Measurements from ENCODE around the gene FGD4. TPM values are rescaled to one million over a fixed set of nuclear protein-coding genes. Genes with fewer than 3 reads are reported as not detected.

The FGD4 gene
- total and polyA plus RNA-seq, 2 of the 4 experiments (the other 2 are of a cell fraction) = 2.1 to 8.8 TPM

DNA sequence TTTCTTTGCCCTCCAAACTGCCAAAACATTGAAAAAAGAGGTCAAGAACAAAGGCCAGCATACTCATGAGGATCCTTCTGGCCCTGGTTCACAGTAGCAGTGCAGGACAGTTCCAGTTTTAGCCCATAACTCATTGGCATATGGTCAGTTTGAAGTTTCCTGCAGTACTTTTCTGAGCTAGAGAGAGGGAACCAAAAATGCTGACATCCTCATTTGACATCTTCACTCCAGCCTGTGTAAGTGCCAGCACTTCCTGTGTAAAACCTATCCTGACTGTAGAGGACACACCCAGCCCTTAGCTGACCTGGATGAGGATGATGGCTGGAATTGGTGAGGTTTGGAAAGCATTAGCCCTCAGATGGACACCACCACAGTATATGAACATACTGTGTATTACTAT, 84.1 kb downstream of the FGD4 start:
- no peak overlapping the region for H2BK20ac ChIP-seq (ENCODE audit: low read depth, low read length)
- H2BK120ac ChIP-seq (ENCODE audit: low read depth, low read length) = no peak overlapping the region
- no peak overlapping the region for H2BK15ac ChIP-seq (ENCODE audit: low read depth, low read length)
- no peak overlapping the region for H3K4me3 ChIP-seq (ENCODE audit: insufficient read depth, low read depth, low read length)
- BruUV-seq (replicated peaks) = no TSS peak
- no peak overlapping the region for H2BK5ac ChIP-seq (ENCODE audit: low read depth, low read length, poor library complexity, severe bottlenecking)
- POLR2A ChIA-PET (ENCODE audit: unreplicated experiment) = no interaction called here
- H3K36me3 ChIP-seq (ENCODE audit: control insufficient read depth, insufficient read depth, low read length) = no peaks in the 10 kb centered on the region
- CTCF ChIA-PET = no interaction called here
- H3K18ac ChIP-seq (ENCODE audit: low read depth, low read length) = no peak overlapping the region
- no peak overlapping the region for H2AFZ ChIP-seq (replicated peaks; ENCODE audit: low read length, poor library complexity)
- H3K9me1 ChIP-seq (ENCODE audit: insufficient read depth, low read length) = no peaks in the 10 kb centered on the region
- no peak for DNase-seq
- dilution Hi-C loops (cut with HindIII; ENCODE audit: low sequenced_read_pairs, unreplicated experiment) = no loop called here
- H3K9me3 ChIP-seq (ENCODE audit: control insufficient read depth, insufficient read depth, low read length) = no peaks in the 10 kb centered on the region
- H4K20me1 ChIP-seq (ENCODE audit: insufficient read depth, low read length) = no peaks in the 10 kb centered on the region
- no peak overlapping the region for H3K14ac ChIP-seq (replicated peaks; ENCODE audit: low read depth, low read length)
- H4K91ac ChIP-seq (ENCODE audit: insufficient read depth, low read depth, low read length) = no peak overlapping the region
- no peak overlapping the region for H3K4ac ChIP-seq (ENCODE audit: low read depth, low read length)
- H4K5ac ChIP-seq (ENCODE audit: low read depth, low read length) = no peak overlapping the region
- H3K27me3 ChIP-seq (ENCODE audit: control insufficient read depth, insufficient read depth, low read length) = no peaks in the 10 kb centered on the region; the same call in 1 of the 2 replicates
- in situ Hi-C loops (cut with MboI; ENCODE audit: low sequenced_read_pairs) = no loop called here
- H3K27ac ChIP-seq (ENCODE audit: insufficient read depth, low read length) = no peak overlapping the region
- H4K8ac ChIP-seq (ENCODE audit: low read depth in 2 of 2, low read length in 2 of 2) = no peak overlapping the region
- H3K56ac ChIP-seq (ENCODE audit: extremely low read depth, insufficient read depth, low read length) = no peak overlapping the region
- intact Hi-C loops (cut with micrococcal nuclease) = no loop called here
- H3K9ac ChIP-seq (ENCODE audit: low read depth, low read length) = no peak overlapping the region
- H3K4me1 ChIP-seq (ENCODE audit: control insufficient read depth, insufficient read depth, low read length) = no peaks in the 10 kb centered on the region
- no peak overlapping the region for H2AK5ac ChIP-seq (ENCODE audit: low read depth, low read length)
- H3K79me1 ChIP-seq (ENCODE audit: low read depth in 1 of 2, low read length in 2 of 2) = no peaks in the 10 kb centered on the region
- no peak overlapping the region for H3K4me2 ChIP-seq (ENCODE audit: low read depth, low read length)
- peak; percentile 37; the same call in 1 of the 2 replicates for TF ChIP-seq MAFK (IDR thresholded peaks at IDR 0.05; ENCODE audit: low read depth, low read length)
- TF ChIP-seq MAZ (IDR thresholded peaks at IDR 0.05; ENCODE audit: borderline replicate concordance, low read depth, low read length) = no peak
- TF ChIP-seq, protein P1, sequence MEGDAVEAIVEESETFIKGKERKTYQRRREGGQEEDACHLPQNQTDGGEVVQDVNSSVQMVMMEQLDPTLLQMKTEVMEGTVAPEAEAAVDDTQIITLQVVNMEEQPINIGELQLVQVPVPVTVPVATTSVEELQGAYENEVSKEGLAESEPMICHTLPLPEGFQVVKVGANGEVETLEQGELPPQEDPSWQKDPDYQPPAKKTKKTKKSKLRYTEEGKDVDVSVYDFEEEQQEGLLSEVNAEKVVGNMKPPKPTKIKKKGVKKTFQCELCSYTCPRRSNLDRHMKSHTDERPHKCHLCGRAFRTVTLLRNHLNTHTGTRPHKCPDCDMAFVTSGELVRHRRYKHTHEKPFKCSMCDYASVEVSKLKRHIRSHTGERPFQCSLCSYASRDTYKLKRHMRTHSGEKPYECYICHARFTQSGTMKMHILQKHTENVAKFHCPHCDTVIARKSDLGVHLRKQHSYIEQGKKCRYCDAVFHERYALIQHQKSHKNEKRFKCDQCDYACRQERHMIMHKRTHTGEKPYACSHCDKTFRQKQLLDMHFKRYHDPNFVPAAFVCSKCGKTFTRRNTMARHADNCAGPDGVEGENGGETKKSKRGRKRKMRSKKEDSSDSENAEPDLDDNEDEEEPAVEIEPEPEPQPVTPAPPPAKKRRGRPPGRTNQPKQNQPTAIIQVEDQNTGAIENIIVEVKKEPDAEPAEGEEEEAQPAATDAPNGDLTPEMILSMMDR (conservative IDR thresholded peaks at IDR 0.05; ENCODE audit: low read depth, low read length) = no peak
- TF ChIP-seq RCOR1 (IDR thresholded peaks at IDR 0.05; ENCODE audit: insufficient replicate concordance, low read length) = no peak
- no peak for TF ChIP-seq CEBPB (IDR thresholded peaks at IDR 0.05; ENCODE audit: low read depth, low read length)
- no peak overlapping the region for H2AK9ac ChIP-seq (replicated peaks; ENCODE audit: low read depth, low read length, poor library complexity)
- ATAC-seq (ENCODE audit: low read depth) = no peak
- peak overlapping the region; percentile 4; the same call in 1 of the 2 replicates for H3K23ac ChIP-seq (ENCODE audit: low read depth, low read length)

Data from IMR-90 (cell line).